ENCODE data around the gene TMEM163.

Gene TMEM163

GRCh38 chr2:134576478-134576877 is 142.3 kb downstream of the TMEM163 start:
- H3K4me3 ChIP-seq (ENCODE audit: low read depth, low read length) = no peak overlapping the region
- TF ChIP-seq CTCF (IDR thresholded peaks at IDR 0.05; ENCODE audit: borderline replicate concordance, insufficient read depth, low read depth, low read length) = no peak

DNA sequence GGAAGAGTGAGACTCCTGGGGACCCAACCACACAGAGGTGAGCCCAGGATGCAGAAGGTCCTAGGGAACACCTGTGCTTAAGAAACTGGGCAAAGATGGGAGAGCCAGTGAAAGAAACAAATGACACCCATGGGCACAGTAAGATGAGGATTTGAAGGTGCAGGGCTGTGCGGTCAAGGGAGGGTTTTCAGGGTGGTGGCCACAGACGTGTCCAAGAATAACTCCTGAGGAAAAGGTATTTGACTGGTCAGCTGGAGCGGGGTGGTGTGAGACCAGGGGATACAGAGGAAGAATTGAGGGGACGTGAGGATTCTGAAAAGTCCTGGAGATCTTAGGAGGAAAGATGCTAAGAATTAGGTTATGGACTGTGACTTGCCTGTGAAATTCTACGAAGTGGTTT is 142.9 kb downstream of the TMEM163 start:
- H3K4me3 ChIP-seq (ENCODE audit: low read depth, low read length) = no peak overlapping the region
- TF ChIP-seq CTCF (IDR thresholded peaks at IDR 0.05; ENCODE audit: borderline replicate concordance, insufficient read depth, low read depth, low read length) = no peak

DNA sequence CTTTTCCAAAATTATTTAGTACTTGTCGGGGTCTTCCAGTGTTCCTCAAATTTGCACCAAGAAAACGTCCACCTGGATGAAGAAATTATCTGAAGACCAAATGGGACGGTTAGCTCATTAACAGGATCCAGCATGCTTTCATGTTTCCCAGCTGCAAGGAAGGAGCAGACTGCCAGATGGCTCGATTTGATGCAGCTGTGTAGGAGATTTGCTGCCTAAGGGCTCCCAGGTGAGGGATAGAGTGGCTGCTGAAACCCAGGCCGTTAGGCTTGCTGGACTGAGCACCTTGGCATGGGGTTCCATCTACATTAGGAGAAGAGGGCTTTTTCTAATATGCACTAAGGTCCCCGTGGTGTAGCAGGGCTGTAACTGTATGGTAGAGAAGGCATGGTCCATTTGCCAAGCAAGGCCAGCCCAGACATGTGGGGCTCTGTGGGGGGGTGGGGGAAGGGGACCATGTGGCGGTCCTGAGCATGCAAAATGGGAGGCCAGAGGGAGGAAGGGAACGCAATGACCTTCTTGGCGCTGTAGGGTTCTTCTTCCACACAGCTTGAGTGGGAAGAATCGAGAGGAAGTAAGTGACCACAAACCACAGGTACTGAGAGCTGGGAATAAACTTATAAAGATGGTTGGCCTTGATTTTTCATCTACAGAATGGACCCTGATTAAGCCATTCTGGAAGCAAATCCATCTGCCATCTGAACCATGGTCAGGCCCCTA is 144.0 kb downstream of the TMEM163 start:
- no peak for TF ChIP-seq CTCF (IDR thresholded peaks at IDR 0.05; ENCODE audit: borderline replicate concordance, insufficient read depth, low read depth, low read length)
- no peak overlapping the region for H3K4me3 ChIP-seq (ENCODE audit: low read depth, low read length)

- H3K4me3 ChIP-seq (ENCODE audit: low read depth, low read length) = no peak overlapping the region
- TF ChIP-seq CTCF (IDR thresholded peaks at IDR 0.05; ENCODE audit: borderline replicate concordance, insufficient read depth, low read depth, low read length) = no peak
Observed at GRCh38 chr2:134573724-134574123, 145.1 kb downstream of the TMEM163 start.

GRCh38 chr2:134573085-134573370 is 145.8 kb downstream of the TMEM163 start:
- no peak overlapping the region for H3K4me3 ChIP-seq (ENCODE audit: low read depth, low read length)
- TF ChIP-seq CTCF (IDR thresholded peaks at IDR 0.05; ENCODE audit: borderline replicate concordance, insufficient read depth, low read depth, low read length) = no peak

- TF ChIP-seq CTCF (IDR thresholded peaks at IDR 0.05; ENCODE audit: borderline replicate concordance, insufficient read depth, low read depth, low read length) = no peak
- no peak overlapping the region for H3K4me3 ChIP-seq (ENCODE audit: low read depth, low read length)
Observed at GRCh38 chr2:134572314-134573084, 146.3 kb downstream of the TMEM163 start.

DNA sequence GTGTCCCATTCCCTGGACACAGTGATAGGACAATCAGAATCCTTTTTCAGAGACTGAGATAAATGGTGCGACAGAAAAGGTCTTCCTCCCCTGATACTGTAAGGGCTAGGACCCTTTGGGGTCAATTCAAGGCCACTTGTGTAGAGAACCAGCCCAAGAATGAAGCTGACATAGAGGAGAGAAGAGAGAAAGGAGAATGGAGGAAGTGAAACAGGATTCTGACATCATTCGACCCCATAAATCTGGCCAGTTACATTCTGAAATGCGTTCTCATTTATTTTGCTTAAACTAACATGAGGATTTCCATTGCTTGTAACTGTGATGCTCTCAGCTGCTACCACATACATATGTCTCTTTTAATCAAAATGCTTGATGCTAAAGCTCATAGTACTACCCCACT is 148.1 kb downstream of the TMEM163 start:
- TF ChIP-seq CTCF (IDR thresholded peaks at IDR 0.05; ENCODE audit: borderline replicate concordance, insufficient read depth, low read depth, low read length) = no peak
- H3K4me3 ChIP-seq (ENCODE audit: low read depth, low read length) = no peak overlapping the region
